HG03066 (cell line): ENCODE results near the gene LRCOL1.

Experiments used
- ATAC-seq: cut with Tn5 transposase; IDR thresholded peaks from one replicate; pipeline ENCODE4 v1.9.1; 2021; ENCODE audit warnings: low read depth; ENCODE audit not compliant: unreplicated experiment

The LRCOL1 gene

GRCh38 chr12:132620113-132620898 is 9.9 kb upstream of the LRCOL1 start:
- no peak for ATAC-seq

DNA sequence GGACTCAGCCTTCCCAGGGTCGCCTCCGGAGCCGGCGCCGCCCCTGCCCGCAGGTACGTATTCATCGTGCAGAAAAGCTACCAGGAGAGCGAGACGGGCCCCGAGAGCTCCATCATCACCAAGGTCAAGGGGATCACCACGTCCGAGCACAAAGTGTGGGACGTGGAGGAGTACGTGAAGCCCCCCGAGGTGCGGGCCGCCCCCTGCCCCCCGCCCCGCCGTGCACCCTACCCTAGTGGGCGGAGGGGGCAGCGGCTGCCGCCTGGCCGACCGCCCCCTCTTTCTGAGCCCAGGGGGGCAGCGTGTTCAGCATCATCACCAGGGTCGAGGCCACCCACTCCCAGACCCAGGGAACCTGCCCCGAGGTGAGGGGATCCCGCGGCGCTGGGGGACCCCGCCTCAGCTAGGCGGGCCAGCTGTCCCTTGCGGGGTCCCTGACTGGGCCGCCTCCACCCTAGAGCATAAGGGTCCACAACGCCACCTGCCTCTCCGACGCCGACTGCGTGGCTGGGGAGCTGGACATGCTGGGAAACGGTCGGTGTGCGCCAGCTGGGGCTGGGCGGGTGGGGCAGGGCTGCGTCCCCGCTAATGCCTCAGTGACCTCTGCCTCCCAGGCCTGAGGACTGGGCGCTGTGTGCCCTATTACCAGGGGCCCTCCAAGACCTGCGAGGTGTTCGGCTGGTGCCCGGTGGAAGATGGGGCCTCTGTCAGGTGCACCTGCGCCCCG is 9.2 kb upstream of the LRCOL1 start:
- no peak for ATAC-seq

DNA sequence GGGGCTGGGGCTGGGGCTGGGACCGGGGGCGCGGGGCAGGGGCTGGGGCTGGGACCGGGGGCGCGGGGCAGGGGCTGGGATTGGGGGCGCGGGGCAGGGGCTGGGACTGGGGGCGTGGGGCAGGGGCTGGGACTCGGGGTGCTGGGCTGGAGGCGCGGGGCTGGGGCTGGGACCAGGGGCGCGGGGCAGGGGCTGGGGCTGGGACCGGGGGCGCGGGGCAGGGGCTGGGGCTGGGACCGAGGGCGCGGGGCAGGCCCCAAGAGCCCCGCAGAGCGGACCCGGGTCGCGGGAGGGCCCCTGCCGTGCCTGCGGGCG is 8.6 kb upstream of the LRCOL1 start:
- ATAC-seq: no peak

DNA sequence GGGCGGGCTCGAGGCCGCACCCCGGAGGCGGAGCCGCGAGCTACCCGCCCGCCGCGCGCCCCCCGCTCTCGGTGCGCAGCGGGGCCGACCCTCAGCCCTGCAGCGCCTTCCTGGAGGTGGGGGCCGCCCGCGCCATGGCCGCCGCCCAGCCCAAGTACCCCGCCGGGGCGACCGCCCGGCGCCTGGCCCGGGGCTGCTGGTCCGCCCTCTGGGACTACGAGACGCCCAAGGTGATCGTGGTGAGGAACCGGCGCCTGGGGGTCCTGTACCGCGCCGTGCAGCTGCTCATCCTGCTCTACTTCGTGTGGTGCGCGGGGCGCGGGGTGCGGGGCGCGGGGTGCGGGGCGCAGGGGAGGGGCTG is 8.3 kb upstream of the LRCOL1 start, which contains the start of gene P2RX2:
Gene P2RX2, plus strand, starts transcription at position 94 of the 361 bp plus-strand sequence. Its CDS starts 41 bp downstream, at position 135.
- no peak for ATAC-seq

- no peak for ATAC-seq
Measured at GRCh38 chr12:132617822-132618682, 7.7 kb upstream of the LRCOL1 start.

- no peak for ATAC-seq
Measured at GRCh38 chr12:132617135-132617701, 6.8 kb upstream of the LRCOL1 start.

- no peak for ATAC-seq
Measured at GRCh38 chr12:132615579-132616038, 5.2 kb upstream of the LRCOL1 start.

DNA sequence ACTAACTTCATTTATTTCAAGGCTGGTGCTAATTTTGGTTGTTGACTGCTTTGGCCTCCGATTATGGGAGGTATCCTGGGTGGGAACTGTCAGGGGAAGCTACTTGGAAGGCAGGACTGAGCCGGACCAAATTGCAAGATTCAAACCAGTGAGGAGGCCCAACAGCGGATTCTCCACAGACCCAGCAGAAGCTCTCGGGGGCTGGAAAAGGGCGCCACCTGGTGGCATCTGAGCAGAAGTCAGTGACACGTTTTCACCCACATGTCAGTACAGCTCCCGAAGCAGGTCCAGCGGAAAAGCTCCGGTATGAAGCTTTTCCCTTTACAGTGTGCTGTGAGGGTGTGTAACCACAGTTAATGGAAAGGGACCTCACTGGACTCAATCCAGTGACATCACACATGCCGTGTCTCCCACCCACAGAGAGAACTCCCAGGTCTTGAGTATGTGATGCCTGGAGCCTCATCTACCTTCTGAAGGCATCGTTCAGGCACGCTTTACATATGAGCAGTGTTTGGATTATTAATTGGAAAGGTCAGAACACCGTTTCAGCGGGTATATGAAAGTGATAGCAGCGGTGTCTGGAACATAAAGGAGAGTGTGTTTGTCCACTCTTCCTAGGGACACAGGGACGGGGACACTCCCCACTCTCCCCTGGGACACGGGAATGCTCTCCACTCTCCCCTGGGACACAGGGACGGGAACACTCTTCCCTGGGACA is 4.6 kb upstream of the LRCOL1 start:
- no peak for ATAC-seq

DNA sequence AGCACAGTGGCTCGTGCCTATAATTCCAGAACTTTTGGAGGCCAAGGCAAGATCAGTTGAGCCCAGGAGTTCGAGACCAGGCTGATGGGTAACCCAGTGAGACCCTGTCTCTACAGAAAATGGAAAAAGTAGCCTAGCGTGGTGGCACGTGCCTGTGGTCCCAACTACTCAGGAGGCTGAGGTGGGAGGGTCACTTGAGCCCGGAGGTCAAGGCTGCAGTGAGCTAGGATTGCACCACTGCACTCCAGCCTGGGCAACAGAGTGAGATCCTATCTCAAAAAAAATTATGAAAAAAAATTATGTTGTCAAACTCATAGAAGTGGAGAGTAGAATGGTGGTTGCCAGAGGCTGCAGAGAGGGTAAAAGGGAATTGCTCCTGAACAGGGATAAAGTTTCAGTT is 3.6 kb upstream of the LRCOL1 start:
- ATAC-seq: no peak

- no peak for ATAC-seq
Measured at GRCh38 chr12:132611620-132612019, 1.2 kb upstream of the LRCOL1 start.

DNA sequence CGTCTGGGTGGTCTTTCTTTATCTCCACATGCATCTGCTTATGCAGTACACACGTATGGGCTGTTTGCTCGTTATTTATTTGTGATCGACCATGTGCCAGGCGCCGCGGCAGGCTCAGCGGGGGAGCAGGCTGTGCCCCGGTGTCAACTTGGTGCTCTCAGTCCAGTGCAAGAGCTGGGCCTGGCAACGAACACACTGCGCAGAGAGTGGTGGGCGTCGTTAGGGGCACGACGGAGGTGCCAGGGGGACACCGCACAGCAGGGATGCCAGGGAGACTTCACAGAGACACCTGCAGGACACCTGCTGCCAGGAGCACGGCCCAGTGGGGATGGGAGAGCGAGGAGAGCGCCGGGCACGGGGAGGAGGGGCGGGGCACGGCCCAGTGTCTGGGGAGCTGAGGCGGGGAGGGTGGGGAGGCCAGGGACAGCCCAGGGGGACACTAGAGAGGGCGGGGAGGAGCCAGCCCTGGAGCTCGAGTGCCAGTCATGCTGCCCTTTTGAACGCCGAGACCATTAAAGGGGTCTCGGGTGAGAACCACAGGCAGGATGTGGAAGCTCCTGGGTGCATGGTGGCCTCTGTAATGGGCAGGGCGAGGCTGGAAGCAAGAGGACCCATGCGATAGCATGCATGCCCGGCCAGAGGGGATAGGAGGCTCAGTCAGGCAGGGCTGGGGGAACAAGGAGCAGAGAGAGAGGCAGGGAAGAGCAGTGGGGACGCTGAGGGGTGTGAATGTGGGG is 652 bp upstream of the LRCOL1 start:
- no peak for ATAC-seq

- ATAC-seq: no peak
Measured at GRCh38 chr12:132608231-132609171, 1.9 kb downstream of the LRCOL1 start.

DNA sequence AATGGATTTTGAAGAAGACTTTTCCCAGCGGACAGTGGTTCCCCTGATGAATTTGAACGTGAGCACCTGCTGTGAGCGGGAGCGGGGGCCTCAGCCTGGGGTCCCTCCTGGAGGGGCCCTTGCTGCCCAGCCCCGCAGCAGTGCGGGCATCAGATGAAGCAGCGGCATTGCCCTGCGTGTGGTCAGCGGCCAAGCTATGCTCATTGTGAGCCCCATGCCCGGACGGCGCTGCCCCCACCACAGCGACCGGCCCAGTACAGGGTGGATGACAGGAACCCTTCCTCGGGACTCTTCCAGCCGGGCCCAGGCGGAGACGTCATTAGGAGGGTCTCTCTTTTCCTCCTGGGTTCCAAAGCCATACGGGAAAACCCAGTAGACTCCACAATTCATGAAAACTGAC is 3.5 kb downstream of the LRCOL1 start:
- no peak for ATAC-seq

DNA sequence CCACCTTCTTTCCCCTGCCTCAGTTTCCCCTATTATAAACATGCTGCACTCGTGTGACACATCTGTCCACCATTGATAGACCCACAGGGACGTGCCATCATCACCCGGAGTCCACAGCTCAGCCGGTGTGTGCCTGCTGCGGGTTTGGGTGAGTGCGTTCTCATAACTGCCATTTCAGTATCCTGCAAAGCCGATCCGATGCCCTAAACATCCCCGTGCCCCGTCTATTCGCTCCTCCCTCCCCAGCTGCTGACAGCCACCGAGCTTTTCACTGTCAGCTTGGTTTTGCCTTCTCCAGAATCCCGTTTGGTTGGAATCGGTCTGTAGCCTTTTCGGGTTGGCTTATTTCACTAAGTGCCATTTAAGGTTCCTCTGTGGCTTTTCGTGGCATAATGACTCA is 3.9 kb downstream of the LRCOL1 start:
- ATAC-seq: no peak

- ATAC-seq: no peak
Measured at GRCh38 chr12:132605892-132606291, 4.5 kb downstream of the LRCOL1 start.

DNA sequence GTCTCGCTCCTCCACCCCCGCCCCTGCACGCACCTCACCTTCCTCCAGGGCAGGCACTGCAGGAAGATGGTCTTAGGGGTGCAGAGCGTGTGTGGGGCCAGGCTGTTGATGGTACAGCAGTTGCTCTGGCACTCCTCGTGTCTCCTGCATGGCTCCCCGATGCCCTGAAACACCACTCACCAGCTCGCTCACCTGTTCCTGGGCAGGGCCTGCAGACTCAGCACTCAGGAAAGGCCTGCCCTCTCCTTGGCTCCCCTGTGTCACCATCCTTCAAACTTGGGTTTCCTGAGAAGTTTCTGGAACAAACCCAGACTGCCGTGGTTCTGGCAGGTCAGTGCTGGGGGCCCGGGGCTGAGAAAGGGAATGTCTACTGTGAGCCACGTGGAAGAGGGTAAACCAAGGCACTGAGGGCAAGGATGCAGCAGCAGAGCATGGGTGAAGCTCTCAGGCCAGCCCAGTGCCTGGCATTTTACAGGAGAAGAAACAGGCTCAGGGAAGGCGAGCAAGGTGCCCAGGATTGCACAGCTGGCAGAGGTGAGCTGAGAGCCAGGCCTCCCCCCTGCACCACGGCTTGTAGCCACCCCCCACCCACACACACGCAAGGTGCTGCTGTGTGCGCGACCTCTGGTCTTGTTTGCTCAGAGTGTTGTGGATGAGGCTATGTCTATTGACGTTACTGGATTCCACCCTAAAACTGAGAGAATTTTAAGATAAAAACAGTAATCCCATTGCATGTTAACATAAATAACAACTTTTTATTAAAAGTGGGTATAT is 5.5 kb downstream of the LRCOL1 start:
- ATAC-seq: no peak

GRCh38 chr12:132604151-132604618 is 6.2 kb downstream of the LRCOL1 start:
- ATAC-seq: no peak
